ENCODE measurements around the gene COX17. TPM values are rescaled to one million over a fixed set of nuclear protein-coding genes. Genes with fewer than 3 reads are reported as not detected.

Gene COX17
- total and polyA plus RNA-seq, 9 of the 15 experiments (the other 6 are each of a cell fraction or from before 2014, with no cell fraction given), result 29.1 to 167 (median 60.6) TPM

GRCh38 chr3:119644481-119644880, 32.7 kb downstream of the COX17 start (continued):
- TF ChIP-seq GATA2 (CRISPR knock-in tag; IDR thresholded peaks at IDR 0.05), result no peak

- DNase-seq (ENCODE audit: extremely low read depth in 1 of 4, low spot score in 3 of 4) (no peak), FAIRE-seq (no peak), ATAC-seq (no peak)
- H3K27ac ChIP-seq (ENCODE audit: extremely low read depth, low read depth, low read length), result no peak overlapping the region
- H3K9me1 ChIP-seq (ENCODE audit: control insufficient read depth, insufficient read depth, low read length), result no peaks in the 10 kb centered on the region
- H3K4me2 ChIP-seq (ENCODE audit: insufficient read depth, low read length), result no peak overlapping the region
- no peak overlapping the region for H3K9ac ChIP-seq (ENCODE audit: insufficient read depth in 1 of 2, low read depth in 2 of 2, low read length in 2 of 2)
- intact Hi-C loops (cut with micrococcal nuclease) (no loop called here), in situ Hi-C loops (cut with MboI) (no loop called here)
- H3K4me1 ChIP-seq (replicated peaks in 1 of 2; ENCODE audit: control insufficient read depth in 2 of 2, insufficient read depth in 2 of 2, low read length in 2 of 2), result peaks cover 4 to 27% of the 10 kb centered on the region in 2 experiments
- H3K79me2 ChIP-seq (ENCODE audit: control insufficient read depth, insufficient read depth, low read length), result no peaks in the 10 kb centered on the region
- H3K36me3 ChIP-seq (ENCODE audit: control insufficient read depth, insufficient read depth, low read length), result no peaks in the 10 kb centered on the region
- H3K4me3 ChIP-seq, result no peak overlapping the region
- WGBS (ENCODE audit: insufficient coverage, low coverage, missing lambda C conversion rate), result 85% methylated on average over 2 of the region's 2 CpGs
- POLR2A ChIA-PET, result no interaction called here
- no peaks in the 10 kb centered on the region for H4K20me1 ChIP-seq (replicated peaks; ENCODE audit: control insufficient read depth, insufficient read depth, low read length)
- no peaks in the 10 kb centered on the region for H3K9me3 ChIP-seq (replicated peaks; ENCODE audit: control insufficient read depth, insufficient read depth, low read depth, low read length)
- H3K27me3 ChIP-seq (ENCODE audit: control insufficient read depth in 2 of 2, insufficient read depth in 2 of 2, low read length in 2 of 2), result no peaks in the 10 kb centered on the region
- H2AFZ ChIP-seq (ENCODE audit: low read depth, low read length), result peak overlapping the region; percentile 51
- CTCF ChIA-PET (ENCODE audit: low intra/inter-chr PET ratio), result no interaction called here
- TF ChIP-seq GATA2 (CRISPR knock-in tag; IDR thresholded peaks at IDR 0.05) (no peak), L3MBTL2 (IDR thresholded peaks at IDR 0.05) (0 out of 2 replicates have a peak, but pooled peaks have one; percentile 7)
- no TSS peak for BruUV-seq (replicated peaks)
These were observed 33.7 kb downstream of the COX17 start for GRCh38 chr3:119643528-119643927.

DNA sequence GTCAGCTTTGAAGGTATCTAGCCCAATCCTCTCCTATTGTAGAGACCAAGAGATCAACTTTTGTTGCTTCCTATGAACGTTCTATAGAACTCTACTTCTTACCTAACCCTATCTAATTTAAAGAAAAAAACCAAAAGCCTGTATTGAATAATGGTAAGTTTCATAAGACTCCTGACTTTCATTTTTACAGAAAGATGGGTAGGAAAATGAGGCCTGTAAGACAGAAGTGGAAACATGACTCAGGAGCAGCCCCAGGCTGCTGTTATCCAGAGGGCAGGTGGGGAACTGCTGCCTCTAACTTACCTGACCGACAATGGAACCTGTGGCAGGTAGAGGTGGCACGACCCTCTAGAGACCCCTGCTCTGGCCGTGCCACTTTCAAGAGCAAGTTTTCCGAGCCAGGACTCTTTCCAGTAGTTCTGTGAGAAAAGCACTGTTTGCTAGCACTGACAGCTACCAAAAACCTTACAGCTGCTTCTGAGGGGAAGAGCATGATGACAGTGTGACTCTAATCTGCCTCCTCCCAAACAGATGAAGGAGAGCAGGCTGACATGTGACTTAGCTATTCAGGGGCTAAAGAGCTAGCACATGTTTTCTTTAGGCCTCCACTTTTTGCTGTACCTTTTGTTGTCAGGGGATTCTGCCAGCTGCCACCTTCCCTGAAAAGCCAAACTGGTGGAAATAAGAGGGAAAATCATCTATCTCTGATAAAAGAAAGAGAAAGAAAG, 34.3 kb downstream of the COX17 start:
- no peaks in the 10 kb centered on the region for H3K9me1 ChIP-seq (ENCODE audit: control insufficient read depth, insufficient read depth, low read length)
- ChIA-PET POLR2A (no interaction called here), CTCF (ENCODE audit: low intra/inter-chr PET ratio) (no interaction called here)
- H3K36me3 ChIP-seq (ENCODE audit: control insufficient read depth, insufficient read depth, low read length), result no peaks in the 10 kb centered on the region
- no peaks in the 10 kb centered on the region for H3K79me2 ChIP-seq (ENCODE audit: control insufficient read depth, insufficient read depth, low read length)
- WGBS (ENCODE audit: insufficient coverage, low coverage, missing lambda C conversion rate), result 13% methylated on average over 5 of the region's 5 CpGs
- intact Hi-C loops (cut with micrococcal nuclease), result no loop called here
- in situ Hi-C loops (cut with MboI), result no loop called here
- ATAC-seq (peak; percentile 59), DNase-seq (ENCODE audit: extremely low read depth in 1 of 4, low spot score in 3 of 4) (peak in 1 of 4 experiments; percentile 34), FAIRE-seq (no peak)
- peaks cover 8 to 32% of the 10 kb centered on the region in 2 experiments for H3K4me1 ChIP-seq (replicated peaks in 1 of 2; ENCODE audit: control insufficient read depth in 2 of 2, insufficient read depth in 2 of 2, low read length in 2 of 2)
- no peak overlapping the region for H3K27ac ChIP-seq (ENCODE audit: extremely low read depth, low read depth, low read length)
- H3K4me3 ChIP-seq, result no peak overlapping the region
- no peak overlapping the region for H3K4me2 ChIP-seq (ENCODE audit: insufficient read depth, low read length)
- BruUV-seq (replicated peaks), result no TSS peak
- no peaks in the 10 kb centered on the region for H4K20me1 ChIP-seq (replicated peaks; ENCODE audit: control insufficient read depth, insufficient read depth, low read length)
- no peaks in the 10 kb centered on the region for H3K27me3 ChIP-seq (ENCODE audit: control insufficient read depth in 2 of 2, insufficient read depth in 2 of 2, low read length in 2 of 2)
- H3K9me3 ChIP-seq (replicated peaks; ENCODE audit: control insufficient read depth, insufficient read depth, low read depth, low read length), result no peaks in the 10 kb centered on the region
- H2AFZ ChIP-seq (ENCODE audit: low read depth, low read length), result peak overlapping the region; percentile 51
- no peak overlapping the region for H3K9ac ChIP-seq (ENCODE audit: insufficient read depth in 1 of 2, low read depth in 2 of 2, low read length in 2 of 2)
- no peak for TF ChIP-seq ZNF717 (CRISPR knock-in tag; IDR thresholded peaks at IDR 0.05)
